K562 (cell line): ENCODE results near the gene EQTN. TPM values are rescaled to one million over a fixed set of nuclear protein-coding genes. Genes with fewer than 3 reads are reported as not detected.

ENCODE experiments used
- DDX20 ChIP-seq: fragments of 450-650 bp; IDR thresholded peaks from 2 replicates; pipeline ENCODE4 v1.6.1; 2016; ENCODE audit warnings: missing genetic modification characterization, low read depth, mild to moderate bottlenecking, missing compliant biosample characterization, moderate library complexity
- DPF2 ChIP-seq: fragments of 450-650 bp; IDR thresholded peaks from 2 replicates; pipeline ENCODE4 v1.6.1; 2016
- E2F3 ChIP-seq: fragments of 250-450 bp; sonication (Bioruptor Pico); IDR thresholded peaks from 2 replicates; pipeline ENCODE4 v1.4.0; 2020; ENCODE audit warnings: mild to moderate bottlenecking
- FOS ChIP-seq: IDR thresholded peaks from 3 replicates; pipeline ENCODE4 v1.6.1; 2011; ENCODE audit not compliant: insufficient read length; ENCODE audit errors: extremely low read depth
- GTF2B ChIP-seq: IDR thresholded peaks from 2 replicates; pipeline ENCODE4 v1.6.1; 2011; ENCODE audit not compliant: insufficient read length; ENCODE audit errors: extremely low read depth
- ILK ChIP-seq: fragments of 450-650 bp; IDR thresholded peaks from 2 replicates; pipeline ENCODE4 v1.6.1; 2016; ENCODE audit warnings: missing genetic modification characterization, low read depth, mild to moderate bottlenecking, missing compliant biosample characterization, moderate library complexity, borderline replicate concordance
- LEF1 ChIP-seq: fragments of 450-650 bp; IDR thresholded peaks from 2 replicates; pipeline ENCODE4 v1.6.1; 2016; ENCODE audit warnings: mild to moderate bottlenecking
- NRF1 ChIP-seq, 2 experiments: fragments of 450-650 bp; IDR thresholded peaks in 1 of 2; conservative IDR thresholded peaks in 1 of 2; 2 replicates each; pipeline ENCODE4 v1.6.1; 2014; ENCODE audit warnings: mild to moderate bottlenecking in 2 of 2
- ZNF512 ChIP-seq: IDR thresholded peaks from 2 replicates; pipeline ENCODE4 v1.6.1; 2016; ENCODE audit warnings: missing genetic modification characterization, missing compliant biosample characterization
- polyA plus RNA-seq, 8 experiments: library from polyadenylated mRNA; depleted of rRNA in 4 of 8; stranded (reverse) in 5 of 8; unstranded in 3 of 8; fragments of >200 nt; fragmentation: Nextera tagmentation in 2 of 8; fragmentation: Illumina TruSeq in 1 of 8; extraction: Ambion mirVana in 2 of 8; extraction: Trizol in 1 of 8; gene quantifications; 2 replicates each; pipeline versions ENCODE4 v1.2.1 to v1.2.3, GENCODE V29; 2011 to 2014; ENCODE audit warnings: inconsistent platforms in 1 of 8, missing spikeins in 1 of 8
- total RNA-seq, 7 experiments: library from RNA; depleted of rRNA in 6 of 7; stranded (reverse); fragments of >200 nt in 6 of 7; fragmentation: Illumina TruSeq in 2 of 7; extraction: Trizol in 2 of 7; gene quantifications; 2 replicates each; pipeline versions ENCODE4 v1.2.1 to v1.2.3, GENCODE V29; 2011 to 2021; ENCODE audit warnings: low replicate concordance in 1 of 7
- TF ChIP-seq, protein P1 (sequence below), 2 experiments: fragments of 450-650 bp; formaldehyde crosslinking in 1 of 2; IDR thresholded peaks; 2 replicates each; pipeline versions ENCODE4 v1.4.0 to v1.6.1; 2014 to 2020; ENCODE audit warnings: mild to moderate bottlenecking in 2 of 2, borderline replicate concordance in 1 of 2, low read depth in 1 of 2
- TF ChIP-seq, protein P2 (sequence below): fragments of 250-450 bp; sonication (Bioruptor Pico); IDR thresholded peaks from 2 replicates; pipeline ENCODE4 v1.4.0; 2020

EQTN gene
- total and polyA plus RNA-seq, 9 of the 15 experiments (the other 6 are each of a cell fraction or from before 2014, with no cell fraction given) = 0.15 to 0.33 (median 0.18) TPM; not detected in 4

DNA sequence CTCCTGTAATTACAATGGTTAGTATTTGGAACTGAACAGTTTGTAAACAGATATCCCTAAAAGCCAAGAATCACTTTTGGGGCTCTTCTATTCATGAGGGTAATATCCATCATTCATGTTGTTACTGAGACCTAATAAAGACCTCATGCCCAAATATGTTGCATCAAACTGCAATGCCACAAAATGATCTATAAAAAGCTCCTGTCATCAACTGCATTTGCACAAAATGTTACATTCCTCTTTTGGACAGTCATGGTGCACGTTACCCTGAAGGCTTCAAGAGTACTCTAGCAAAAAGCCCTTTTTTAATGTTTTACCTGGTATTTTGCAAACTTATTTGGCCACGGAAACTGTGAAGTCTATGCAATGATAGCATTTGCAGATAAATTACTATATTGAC, 14.2 kb upstream of the EQTN start (continued):
- TF ChIP-seq, protein P1, sequence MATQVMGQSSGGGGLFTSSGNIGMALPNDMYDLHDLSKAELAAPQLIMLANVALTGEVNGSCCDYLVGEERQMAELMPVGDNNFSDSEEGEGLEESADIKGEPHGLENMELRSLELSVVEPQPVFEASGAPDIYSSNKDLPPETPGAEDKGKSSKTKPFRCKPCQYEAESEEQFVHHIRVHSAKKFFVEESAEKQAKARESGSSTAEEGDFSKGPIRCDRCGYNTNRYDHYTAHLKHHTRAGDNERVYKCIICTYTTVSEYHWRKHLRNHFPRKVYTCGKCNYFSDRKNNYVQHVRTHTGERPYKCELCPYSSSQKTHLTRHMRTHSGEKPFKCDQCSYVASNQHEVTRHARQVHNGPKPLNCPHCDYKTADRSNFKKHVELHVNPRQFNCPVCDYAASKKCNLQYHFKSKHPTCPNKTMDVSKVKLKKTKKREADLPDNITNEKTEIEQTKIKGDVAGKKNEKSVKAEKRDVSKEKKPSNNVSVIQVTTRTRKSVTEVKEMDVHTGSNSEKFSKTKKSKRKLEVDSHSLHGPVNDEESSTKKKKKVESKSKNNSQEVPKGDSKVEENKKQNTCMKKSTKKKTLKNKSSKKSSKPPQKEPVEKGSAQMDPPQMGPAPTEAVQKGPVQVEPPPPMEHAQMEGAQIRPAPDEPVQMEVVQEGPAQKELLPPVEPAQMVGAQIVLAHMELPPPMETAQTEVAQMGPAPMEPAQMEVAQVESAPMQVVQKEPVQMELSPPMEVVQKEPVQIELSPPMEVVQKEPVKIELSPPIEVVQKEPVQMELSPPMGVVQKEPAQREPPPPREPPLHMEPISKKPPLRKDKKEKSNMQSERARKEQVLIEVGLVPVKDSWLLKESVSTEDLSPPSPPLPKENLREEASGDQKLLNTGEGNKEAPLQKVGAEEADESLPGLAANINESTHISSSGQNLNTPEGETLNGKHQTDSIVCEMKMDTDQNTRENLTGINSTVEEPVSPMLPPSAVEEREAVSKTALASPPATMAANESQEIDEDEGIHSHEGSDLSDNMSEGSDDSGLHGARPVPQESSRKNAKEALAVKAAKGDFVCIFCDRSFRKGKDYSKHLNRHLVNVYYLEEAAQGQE (IDR thresholded peaks at IDR 0.05; ENCODE audit: borderline replicate concordance) = no peak
- TF ChIP-seq, protein P1 (CRISPR knock-in tag; IDR thresholded peaks at IDR 0.05; ENCODE audit: low read depth) = no peak
- no peak for TF ChIP-seq GTF2B
- TF ChIP-seq, protein P2, sequence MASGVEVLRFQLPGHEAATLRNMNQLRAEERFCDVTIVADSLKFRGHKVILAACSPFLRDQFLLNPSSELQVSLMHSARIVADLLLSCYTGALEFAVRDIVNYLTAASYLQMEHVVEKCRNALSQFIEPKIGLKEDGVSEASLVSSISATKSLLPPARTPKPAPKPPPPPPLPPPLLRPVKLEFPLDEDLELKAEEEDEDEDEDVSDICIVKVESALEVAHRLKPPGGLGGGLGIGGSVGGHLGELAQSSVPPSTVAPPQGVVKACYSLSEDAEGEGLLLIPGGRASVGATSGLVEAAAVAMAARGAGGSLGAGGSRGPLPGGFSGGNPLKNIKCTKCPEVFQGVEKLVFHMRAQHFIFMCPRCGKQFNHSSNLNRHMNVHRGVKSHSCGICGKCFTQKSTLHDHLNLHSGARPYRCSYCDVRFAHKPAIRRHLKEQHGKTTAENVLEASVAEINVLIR (CRISPR knock-in tag) = no peak
- TF ChIP-seq NRF1 (conservative IDR thresholded peaks at IDR 0.05 in 1 of 2, IDR thresholded peaks at IDR 0.05 in 1 of 2) = no peak
- TF ChIP-seq LEF1 = no peak
- no peak for TF ChIP-seq DDX20 (tag)
- no peak for TF ChIP-seq E2F3 (CRISPR knock-in tag)
- TF ChIP-seq FOS = no peak
- TF ChIP-seq ZNF512 (tag) = no peak
- TF ChIP-seq DPF2 = no peak
- TF ChIP-seq ILK (tag) = no peak
